ENCODE results near the gene GAK.

Gene GAK

DNA sequence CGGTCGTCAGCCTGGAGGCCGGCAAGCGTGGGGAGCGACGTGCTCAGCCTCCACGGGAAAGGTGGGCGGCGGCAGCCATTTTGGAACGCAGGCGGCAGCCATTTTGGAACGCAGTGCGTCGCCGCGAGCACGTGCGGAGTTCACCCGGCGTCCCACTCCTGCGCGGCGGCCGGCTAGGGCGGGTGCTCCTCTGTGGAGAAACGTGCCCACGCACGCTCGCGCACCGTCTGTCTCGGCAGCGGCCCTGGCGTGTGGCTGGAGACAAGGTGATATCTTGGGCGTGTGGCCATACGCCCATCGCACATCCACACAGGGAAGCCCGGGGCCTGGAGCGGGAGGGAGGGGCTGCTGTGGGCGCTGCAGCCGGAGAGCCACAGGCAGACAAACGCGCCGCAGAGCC, 127.3 kb downstream of the GAK start:
- H3K27ac ChIP-seq (ENCODE audit: low read length): no peak overlapping the region
- H3K9ac ChIP-seq (ENCODE audit: low read length in 2 of 2): no peak overlapping the region
- H3K36me3 ChIP-seq (ENCODE audit: control insufficient read depth in 2 of 2, insufficient read depth in 2 of 2, low read length in 2 of 2): no peaks in the 10 kb centered on the region
- H3K27me3 ChIP-seq (ENCODE audit: control insufficient read depth in 1 of 2, insufficient read depth in 2 of 2, low read length in 2 of 2): peaks cover 2 to 8% of the 10 kb centered on the region in 2 donors
- H3K4me3 ChIP-seq (ENCODE audit: low read length in 2 of 2): no peak overlapping the region
- peaks cover 0 to 5% of the 10 kb centered on the region in 2 donors for H3K9me3 ChIP-seq (ENCODE audit: control insufficient read depth in 2 of 2, low read length in 2 of 2)
- H3K4me1 ChIP-seq (ENCODE audit: control insufficient read depth, insufficient read depth, low read length): no peaks in the 10 kb centered on the region

DNA sequence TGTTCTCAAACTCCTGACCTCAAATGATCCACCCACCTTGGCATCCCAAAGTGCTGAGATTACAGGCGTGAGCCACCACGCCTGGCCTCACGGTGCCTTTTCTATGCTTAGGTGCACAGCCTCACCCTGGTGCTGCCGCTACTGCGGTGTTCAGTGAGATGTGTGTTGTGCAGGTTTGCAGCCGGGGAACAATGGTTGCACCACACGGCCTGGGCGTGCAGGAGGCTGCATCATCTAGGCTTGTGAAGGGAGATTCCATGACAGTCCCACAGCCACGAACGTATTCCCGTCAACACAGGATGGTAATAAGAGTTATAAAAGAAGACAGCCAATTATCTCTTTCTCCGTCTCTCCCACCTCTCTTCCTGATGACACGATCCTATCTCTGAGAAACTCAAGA, 128.2 kb downstream of the GAK start:
- peaks cover 2 to 3% of the 10 kb centered on the region in 2 donors for H3K27me3 ChIP-seq (ENCODE audit: control insufficient read depth in 1 of 2, insufficient read depth in 2 of 2, low read length in 2 of 2)
- no peak overlapping the region for H3K27ac ChIP-seq (ENCODE audit: low read length)

GRCh38 chr4:801436-802124, 130.5 kb downstream of the GAK start:
- Histone ChIP-seq H3K27me3 (ENCODE audit: control insufficient read depth in 1 of 2, insufficient read depth in 2 of 2, low read length in 2 of 2) (peaks cover 5 to 10% of the 10 kb centered on the region in 2 donors), H3K4me3 (ENCODE audit: low read length in 2 of 2) (no peak overlapping the region), H3K4me1 (ENCODE audit: control insufficient read depth, insufficient read depth, low read length) (no peaks in the 10 kb centered on the region), H3K27ac (ENCODE audit: low read length) (no peak overlapping the region), H3K9me3 (ENCODE audit: control insufficient read depth in 2 of 2, low read length in 2 of 2) (peaks cover 0 to 5% of the 10 kb centered on the region in 2 donors), H3K9ac (ENCODE audit: low read length in 2 of 2) (no peak overlapping the region), H3K36me3 (ENCODE audit: control insufficient read depth in 2 of 2, insufficient read depth in 2 of 2, low read length in 2 of 2) (no peaks in the 10 kb centered on the region)

More for the DNA sequence above, 128.2 kb downstream of the GAK start:
- no peaks in the 10 kb centered on the region for H3K36me3 ChIP-seq (ENCODE audit: control insufficient read depth in 2 of 2, insufficient read depth in 2 of 2, low read length in 2 of 2)
- H3K9me3 ChIP-seq (ENCODE audit: control insufficient read depth in 2 of 2, low read length in 2 of 2): peaks cover 0 to 5% of the 10 kb centered on the region in 2 donors
- no peaks in the 10 kb centered on the region for H3K4me1 ChIP-seq (ENCODE audit: control insufficient read depth, insufficient read depth, low read length)
- H3K9ac ChIP-seq (ENCODE audit: low read length in 2 of 2): no peak overlapping the region
- H3K4me3 ChIP-seq (ENCODE audit: low read length in 2 of 2): no peak overlapping the region
